Parathyroid adenoma (tissue), 2 donors: ENCODE results near the gene ZNF473.
"Not testable (repeated sequence)": the region's sequence is repeated elsewhere in the genome, so short reads cannot be mapped to it uniquely, and the experiment has no call there.

ENCODE experiments used
- H2AFZ ChIP-seq: fragments of 300-600 bp; sonication (generic); one replicate; pipeline ENCODE4 v1.7.0; 2017; ENCODE audit warnings: antibody characterized with exemption, mild to moderate bottlenecking
- H3K27ac ChIP-seq: fragments of 300-600 bp; sonication (generic); one replicate; pipeline ENCODE4 v1.7.0; 2017
- H3K27me3 ChIP-seq: fragments of 300-600 bp; sonication (generic); one replicate; pipeline ENCODE4 v1.7.0; 2017; ENCODE audit warnings: low read length; ENCODE audit not compliant: control insufficient read depth, insufficient read depth
- H3K36me3 ChIP-seq: fragments of 300-600 bp; sonication (generic); one replicate; pipeline ENCODE4 v1.7.0; 2017; ENCODE audit warnings: low read length; ENCODE audit not compliant: control insufficient read depth, insufficient read depth
- H3K4me1 ChIP-seq: fragments of 300-600 bp; sonication (generic); one replicate; pipeline ENCODE4 v1.7.0; 2017; ENCODE audit warnings: control low read depth
- H3K4me2 ChIP-seq: fragments of 300-600 bp; sonication (generic); one replicate; pipeline ENCODE4 v1.7.0; 2017; ENCODE audit warnings: low read length
- H3K4me3 ChIP-seq: fragments of 300-600 bp; sonication (generic); one replicate; pipeline ENCODE4 v1.7.0; 2017; ENCODE audit warnings: low read depth, low read length
- H3K79me2 ChIP-seq: fragments of 300-600 bp; sonication (generic); one replicate; pipeline ENCODE4 v1.7.0; 2017; ENCODE audit warnings: control low read depth
- H3K9ac ChIP-seq: fragments of 300-600 bp; sonication (generic); one replicate; pipeline ENCODE4 v1.7.0; 2017; ENCODE audit warnings: mild to moderate bottlenecking
- H3K9me3 ChIP-seq: fragments of 300-600 bp; sonication (generic); one replicate; pipeline ENCODE4 v1.7.0; 2017; ENCODE audit warnings: low read length; ENCODE audit not compliant: control insufficient read depth
- TF ChIP-seq, protein P1 (sequence below): fragments of 300-600 bp; sonication (generic); IDR thresholded peaks from one replicate; pipeline ENCODE4 v1.7.0; 2017; ENCODE audit warnings: antibody characterized with exemption, mild to moderate bottlenecking
- donor health status: primary hyperparathyroidism.

ZNF473 gene

DNA sequence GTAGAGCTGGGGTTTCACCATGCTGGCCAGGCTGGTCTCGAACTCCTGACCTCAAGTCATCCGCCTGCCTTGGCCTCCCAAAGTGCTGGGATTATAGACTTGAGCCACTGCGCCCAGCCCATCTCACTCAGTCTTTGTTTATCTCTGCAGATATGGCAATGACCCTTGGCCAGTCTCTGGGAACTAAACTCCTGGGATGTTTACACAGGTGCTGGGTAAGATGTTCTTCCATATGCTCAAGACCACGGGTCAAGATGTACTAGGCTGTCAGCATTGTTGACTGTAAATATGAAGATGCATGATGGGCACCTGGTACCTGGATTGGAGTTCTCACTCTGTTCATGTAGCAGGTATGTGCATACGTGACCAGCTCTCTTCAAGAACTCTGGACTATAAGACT lies 35.8 kb downstream of the ZNF473 start:
- H3K9ac ChIP-seq: no peak overlapping the region
- no peaks in the 10 kb centered on the region for H3K4me1 ChIP-seq
- no peaks in the 10 kb centered on the region for H3K27me3 ChIP-seq
- TF ChIP-seq, protein P1, sequence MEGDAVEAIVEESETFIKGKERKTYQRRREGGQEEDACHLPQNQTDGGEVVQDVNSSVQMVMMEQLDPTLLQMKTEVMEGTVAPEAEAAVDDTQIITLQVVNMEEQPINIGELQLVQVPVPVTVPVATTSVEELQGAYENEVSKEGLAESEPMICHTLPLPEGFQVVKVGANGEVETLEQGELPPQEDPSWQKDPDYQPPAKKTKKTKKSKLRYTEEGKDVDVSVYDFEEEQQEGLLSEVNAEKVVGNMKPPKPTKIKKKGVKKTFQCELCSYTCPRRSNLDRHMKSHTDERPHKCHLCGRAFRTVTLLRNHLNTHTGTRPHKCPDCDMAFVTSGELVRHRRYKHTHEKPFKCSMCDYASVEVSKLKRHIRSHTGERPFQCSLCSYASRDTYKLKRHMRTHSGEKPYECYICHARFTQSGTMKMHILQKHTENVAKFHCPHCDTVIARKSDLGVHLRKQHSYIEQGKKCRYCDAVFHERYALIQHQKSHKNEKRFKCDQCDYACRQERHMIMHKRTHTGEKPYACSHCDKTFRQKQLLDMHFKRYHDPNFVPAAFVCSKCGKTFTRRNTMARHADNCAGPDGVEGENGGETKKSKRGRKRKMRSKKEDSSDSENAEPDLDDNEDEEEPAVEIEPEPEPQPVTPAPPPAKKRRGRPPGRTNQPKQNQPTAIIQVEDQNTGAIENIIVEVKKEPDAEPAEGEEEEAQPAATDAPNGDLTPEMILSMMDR: no peak
- H3K79me2 ChIP-seq: no peaks in the 10 kb centered on the region
- H3K4me2 ChIP-seq: no peak overlapping the region
- H3K27ac ChIP-seq: no peak overlapping the region
- no peak overlapping the region for H2AFZ ChIP-seq
- no peak overlapping the region for H3K4me3 ChIP-seq
- no peaks in the 10 kb centered on the region for H3K36me3 ChIP-seq
- peaks cover 4% of the 10 kb centered on the region for H3K9me3 ChIP-seq

DNA sequence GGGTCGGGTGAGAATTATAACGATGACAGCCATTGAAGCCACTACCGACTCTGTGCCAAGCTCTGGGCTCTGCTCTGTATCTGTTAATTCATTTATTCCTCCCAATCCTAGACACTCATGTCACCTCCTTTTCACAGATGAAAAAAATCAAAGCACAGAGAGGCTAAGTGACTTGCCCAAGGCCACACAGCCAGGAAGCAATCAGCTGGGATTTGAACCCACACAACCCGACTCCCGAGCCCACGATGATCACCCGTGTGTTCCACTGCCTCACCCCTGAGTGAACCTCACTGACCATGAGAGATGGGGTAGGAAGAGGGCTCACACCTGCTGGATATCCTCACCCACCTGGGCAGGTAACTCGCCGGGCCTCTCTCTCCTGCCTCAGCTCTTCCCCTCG lies 40.1 kb downstream of the ZNF473 start:
- Histone ChIP-seq H3K9ac (no peak overlapping the region), H3K9me3 (no peaks in the 10 kb centered on the region), H3K27me3 (no peaks in the 10 kb centered on the region), H3K79me2 (no peaks in the 10 kb centered on the region), H3K27ac (no peak overlapping the region), H3K36me3 (no peaks in the 10 kb centered on the region), H2AFZ (no peak overlapping the region), H3K4me2 (no peak overlapping the region), H3K4me3 (no peak overlapping the region), H3K4me1 (no peaks in the 10 kb centered on the region)
- TF ChIP-seq, protein P1: no peak

DNA sequence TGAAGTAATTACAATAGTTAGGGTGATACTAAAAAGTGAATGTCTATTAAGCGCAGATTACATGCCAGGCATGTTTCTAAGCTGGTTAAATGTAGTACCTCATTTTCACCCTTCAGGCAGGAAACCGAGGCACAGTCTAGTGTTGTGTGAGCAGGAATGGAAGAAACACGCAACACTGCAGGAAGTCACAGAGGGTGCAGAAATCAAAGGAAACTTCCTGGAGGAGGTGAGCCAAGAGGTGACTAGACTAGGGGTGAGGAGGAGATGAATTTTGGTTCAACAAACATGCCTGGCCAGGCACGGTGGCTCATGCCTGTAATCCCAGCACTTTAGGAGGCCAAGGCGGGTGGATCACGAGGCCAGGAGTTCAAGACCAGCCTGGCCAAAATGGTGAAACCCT lies 41.8 kb downstream of the ZNF473 start:
- Histone ChIP-seq H3K27me3 (no peaks in the 10 kb centered on the region), H3K4me2 (no peak overlapping the region), H3K4me1 (no peaks in the 10 kb centered on the region), H3K79me2 (no peaks in the 10 kb centered on the region), H3K4me3 (no peak overlapping the region), H3K27ac (no peak overlapping the region), H2AFZ (no peak overlapping the region), H3K9ac (no peak overlapping the region), H3K9me3 (no peaks in the 10 kb centered on the region), H3K36me3 (no peaks in the 10 kb centered on the region)
- TF ChIP-seq, protein P1: no peak

DNA sequence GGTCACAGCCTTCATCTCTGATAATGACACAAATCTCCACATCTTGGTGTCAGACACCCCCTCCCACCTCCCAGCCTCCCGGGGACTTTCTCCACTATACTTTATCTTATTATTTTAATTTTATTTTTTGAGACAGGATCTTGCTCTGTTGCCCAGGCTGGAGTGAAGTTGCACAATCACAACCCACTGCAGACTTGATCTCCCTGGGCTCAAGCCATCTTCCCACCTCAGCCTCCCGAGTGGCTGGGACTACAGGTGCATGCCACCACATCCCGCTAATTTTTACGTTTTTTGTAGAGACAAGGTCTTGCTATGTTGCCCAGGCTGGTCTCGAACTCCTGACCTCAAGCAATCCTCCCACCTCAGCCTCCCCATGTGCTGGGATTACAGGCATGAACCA lies 42.6 kb downstream of the ZNF473 start:
- not testable (repeated sequence) for H3K4me1 ChIP-seq, H3K27ac ChIP-seq, H3K9me3 ChIP-seq, H2AFZ ChIP-seq, H3K9ac ChIP-seq, H3K79me2 ChIP-seq, H3K36me3 ChIP-seq, H3K4me2 ChIP-seq, H3K4me3 ChIP-seq, H3K27me3 ChIP-seq

DNA sequence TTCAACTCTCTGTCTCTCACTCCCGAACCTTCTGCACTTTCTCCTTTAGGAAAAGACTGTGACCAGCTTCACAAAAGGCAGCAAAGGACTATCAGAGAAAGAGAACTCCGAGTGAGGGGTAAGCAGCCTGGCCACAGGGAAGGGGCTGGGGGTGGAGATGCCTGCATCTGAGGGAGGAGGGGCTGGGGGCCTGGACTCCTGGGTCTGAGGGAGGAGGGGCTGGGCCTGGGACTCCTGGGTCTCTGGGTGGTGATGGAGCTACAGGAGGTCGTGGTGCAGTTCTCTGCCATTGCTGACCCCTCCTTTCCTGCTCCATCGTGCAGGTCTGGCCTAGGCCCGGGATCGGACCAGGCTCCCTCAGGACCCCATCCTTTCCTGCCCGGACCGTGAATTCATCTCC lies 49.3 kb downstream of the ZNF473 start:
- H2AFZ ChIP-seq, H3K4me2 ChIP-seq, H3K9ac ChIP-seq, H3K9me3 ChIP-seq, H3K4me1 ChIP-seq, H3K36me3 ChIP-seq, H3K79me2 ChIP-seq, H3K4me3 ChIP-seq, H3K27ac ChIP-seq, H3K27me3 ChIP-seq: not testable (repeated sequence)

DNA sequence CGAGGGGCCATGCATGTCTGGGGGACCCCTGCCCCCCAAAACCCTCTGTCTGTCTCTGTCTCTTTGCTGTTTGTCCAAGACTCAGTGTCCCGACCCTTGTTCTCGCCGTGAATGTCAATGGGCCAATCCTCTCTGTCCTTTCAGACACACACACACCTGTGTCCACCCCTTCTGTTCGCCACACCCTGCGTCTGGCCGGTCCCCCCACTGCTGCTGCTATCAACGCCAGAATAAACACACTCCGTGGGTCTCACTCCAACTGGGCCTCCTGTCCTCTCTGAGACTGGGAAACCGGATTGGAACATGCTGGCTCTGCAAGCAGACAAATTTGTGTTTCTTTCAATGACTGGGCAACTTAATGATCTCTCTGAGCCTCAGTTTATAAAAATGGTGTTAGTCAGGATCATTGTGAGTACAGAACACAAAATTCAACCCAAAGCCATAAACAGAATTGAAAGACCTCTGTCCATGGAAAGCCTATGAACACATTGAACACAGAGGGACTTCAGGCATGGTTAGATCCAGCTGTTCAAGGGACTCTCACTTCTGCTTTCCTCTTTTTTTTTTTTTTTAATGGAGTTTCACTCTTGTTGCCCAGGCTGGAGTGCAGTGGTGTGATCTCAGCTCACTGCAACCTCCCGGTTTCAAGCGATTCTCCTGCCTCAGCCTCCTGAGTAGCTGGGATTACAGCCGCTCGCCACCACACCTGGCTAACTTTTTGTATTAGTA lies 50.0 kb downstream of the ZNF473 start:
- not testable (repeated sequence) for H3K79me2 ChIP-seq, H3K4me3 ChIP-seq, H3K27me3 ChIP-seq, H3K9me3 ChIP-seq, H3K9ac ChIP-seq, H3K4me2 ChIP-seq, H3K27ac ChIP-seq, H2AFZ ChIP-seq, H3K36me3 ChIP-seq, H3K4me1 ChIP-seq

DNA sequence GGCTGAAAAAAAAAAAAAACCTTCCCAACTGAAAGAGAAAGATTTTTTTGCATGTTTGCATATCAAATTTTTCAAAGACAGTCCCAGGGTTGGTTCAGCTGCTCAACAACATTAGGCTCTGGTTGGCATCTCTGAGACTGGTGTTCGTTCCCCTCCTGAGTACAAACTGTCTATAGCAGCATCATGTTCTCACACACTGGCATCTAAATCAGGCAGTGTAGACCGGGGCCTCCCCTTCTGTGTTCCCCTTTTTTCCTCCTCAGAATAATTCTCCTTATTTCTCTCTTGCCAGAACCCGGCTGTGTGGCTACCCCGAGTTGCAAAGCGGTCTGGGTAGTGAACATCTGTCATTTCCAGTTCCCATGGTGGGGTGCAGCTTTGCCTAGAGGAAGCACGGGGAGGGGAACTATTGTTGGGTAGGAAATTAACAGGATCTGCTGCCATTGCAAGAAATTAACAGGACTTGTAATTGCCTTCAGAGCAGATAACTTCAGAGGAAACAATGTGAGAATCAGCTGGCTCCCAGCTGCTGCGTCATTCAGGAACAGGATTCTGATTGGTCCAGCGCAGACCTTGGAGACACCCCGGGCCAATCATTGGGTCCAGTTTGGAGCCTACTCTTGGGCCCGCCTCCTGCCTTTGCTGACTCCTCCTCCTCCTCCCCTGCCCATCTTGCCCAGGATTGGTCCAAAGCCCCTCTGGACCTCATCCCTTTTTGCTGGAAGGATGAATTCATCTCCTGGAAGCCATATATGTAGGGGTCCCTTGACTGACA lies 51.0 kb downstream of the ZNF473 start:
- not testable (repeated sequence) for H3K4me2 ChIP-seq, H3K4me1 ChIP-seq, H3K27me3 ChIP-seq, H2AFZ ChIP-seq, H3K79me2 ChIP-seq, H3K4me3 ChIP-seq, H3K36me3 ChIP-seq, H3K27ac ChIP-seq, H3K9ac ChIP-seq, H3K9me3 ChIP-seq

DNA sequence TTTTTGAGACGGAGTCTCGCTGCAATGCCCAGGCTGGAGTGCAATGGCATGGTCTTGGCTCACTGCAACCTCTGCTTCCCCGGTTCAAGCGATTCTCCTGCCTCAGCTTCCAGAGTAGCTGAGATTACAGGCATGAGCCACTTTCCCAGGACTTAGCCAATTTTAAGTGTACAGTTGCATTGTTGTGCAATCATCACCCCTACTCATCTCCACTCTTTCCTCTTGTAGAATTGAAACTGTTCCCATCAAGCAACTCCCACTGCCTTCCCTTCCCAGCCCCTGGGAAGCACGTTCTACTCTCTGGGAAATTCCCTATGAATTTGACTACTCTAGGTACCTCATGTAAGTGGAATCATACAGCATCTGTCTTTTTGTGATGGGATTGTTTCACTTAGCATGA lies 53.2 kb downstream of the ZNF473 start:
- not testable (repeated sequence) for H3K4me3 ChIP-seq, H3K27ac ChIP-seq, H3K36me3 ChIP-seq, H3K9ac ChIP-seq, H3K27me3 ChIP-seq, H2AFZ ChIP-seq, H3K9me3 ChIP-seq, H3K79me2 ChIP-seq, H3K4me1 ChIP-seq, H3K4me2 ChIP-seq
